Esophagus squamous epithelium (tissue), 5 donors: Measurements from ENCODE around the gene MRPS31. TPM values are rescaled to one million over a fixed set of nuclear protein-coding genes. Genes with fewer than 3 reads are reported as not detected.
A peak's percentile ranks its signal among the peaks of the same experiment; 100 is the strongest.
"Not testable (repeated sequence)": the region's sequence is repeated elsewhere in the genome, so short reads cannot be mapped to it uniquely, and the experiment has no call there.

Experiments
- DNase-seq: peaks from one replicate; lab custom pipeline; 2025; lab: John Stamatoyannopoulos, UW
- H3K27ac ChIP-seq, 4 donors: fragments of 200-600 bp; sonication (generic); one replicate each; pipeline ENCODE4 v1.5.1; 2016 to 2019; ENCODE audit warnings: mild to moderate bottlenecking in 1 of 4
- H3K27me3 ChIP-seq, 4 donors: fragments of 200-600 bp; sonication (generic); 1 replicate in 3 of 4; 2 replicates in 1 of 4; pipeline versions ENCODE4 v1.5.1 to v1.6.0; 2017 to 2021; ENCODE audit warnings: antibody characterized with exemption in 1 of 4
- H3K36me3 ChIP-seq, 3 donors: fragments of 200-600 bp; sonication (generic); one replicate each; pipeline ENCODE4 v1.5.1; 2016 to 2019
- H3K4me1 ChIP-seq, 3 donors: fragments of 200-600 bp; sonication (generic); one replicate each; pipeline ENCODE4 v1.5.1; 2017 to 2019
- H3K4me3 ChIP-seq, 4 donors: fragments of 200-600 bp; sonication (generic); 1 replicate in 3 of 4; 2 replicates in 1 of 4; pipeline ENCODE4 v1.5.1; 2016 to 2019; ENCODE audit warnings: mild to moderate bottlenecking in 2 of 4, moderate library complexity in 1 of 4
- H3K9me3 ChIP-seq, 3 donors: fragments of 200-600 bp; sonication (generic); one replicate each; pipeline ENCODE4 v1.5.1; 2016 to 2019
- POLR2A ChIP-seq, 4 donors: fragments of 450-650 bp; IDR thresholded peaks; one replicate each; pipeline ENCODE4 v1.6.1; 2017; ENCODE audit warnings: antibody characterized with exemption in 4 of 4, mild to moderate bottlenecking in 4 of 4, moderate library complexity in 3 of 4
- WGBS, 2 donors: methylation state at CpG; one replicate each; pipeline ENCODE4 v1.1.5; 2018; 5-methylcytosine and 5-hydroxymethylcytosine counted together
- intact Hi-C: fragments of 100-400 bp; cut with DNase I; formaldehyde crosslinking; loops from one replicate; pipeline ENCODE4 v1.15.0; 2022
- total RNA-seq, 4 donors: library from RNA; depleted of rRNA; stranded (reverse); fragments of >200 nt; gene quantifications; one replicate each; pipeline ENCODE4 v1.1.0, GENCODE V29; 2016
- TF ChIP-seq, protein P1 (sequence below), 6 experiments: fragments of 450-650 bp in 4 of 6; fragments of 200-600 bp in 2 of 6; sonication (generic) in 2 of 6; IDR thresholded peaks; one replicate each; pipeline ENCODE4 v1.5.1; 2016 to 2019; ENCODE audit warnings: antibody characterized with exemption in 6 of 6, mild to moderate bottlenecking in 4 of 6, moderate library complexity in 4 of 6
- donor health status: DM: yes; HTN: yes; CAD: no.

Gene MRPS31
- total RNA-seq, 4 donors from 2014 or later, result 8.8 to 24.2 (median 18.0) TPM

DNA sequence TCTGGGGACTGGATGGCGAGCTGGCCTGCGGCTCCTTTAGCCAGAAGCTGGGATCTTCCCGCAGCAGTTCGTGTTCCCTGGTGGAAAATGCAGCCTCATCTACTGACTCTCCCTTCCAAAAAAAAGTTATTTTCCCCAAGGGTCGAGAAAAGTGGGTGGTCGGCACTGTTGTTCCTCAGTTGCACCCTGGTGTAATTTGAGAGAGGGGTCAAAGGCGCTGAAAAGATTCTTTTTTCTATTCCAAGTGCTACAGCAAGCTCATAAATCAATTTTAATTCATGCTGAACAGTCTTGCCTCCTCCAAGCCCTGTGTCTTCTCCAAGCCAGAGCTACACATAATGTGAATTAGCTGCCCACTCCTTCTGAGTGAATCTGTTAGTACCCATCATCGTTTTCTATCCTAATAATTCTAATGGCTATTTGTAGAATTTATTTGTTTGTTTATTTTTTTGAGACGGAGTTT is 19.2 kb upstream of the MRPS31 start:
- Histone ChIP-seq H3K4me3 (peak overlapping the region; percentile 56 to 85 (median 80)), H3K36me3 (peaks cover 0 to 22% (median 0%) of the 10 kb centered on the region in 3 donors), H3K27ac (peak overlapping the region; percentile 79 to 90 (median 86)), H3K27me3 (no peaks in the 10 kb centered on the region), H3K9me3 (no peaks in the 10 kb centered on the region), H3K4me1 (peaks cover 0 to 18% (median 4%) of the 10 kb centered on the region in 3 donors)
- intact Hi-C loops, result no loop called here
- 28% methylated on average over 7 to 9 of the region's 9 CpGs for WGBS, 2 donors
- TF ChIP-seq POLR2A (IDR thresholded peaks at IDR 0.05), result no peak
- TF ChIP-seq, protein P1, sequence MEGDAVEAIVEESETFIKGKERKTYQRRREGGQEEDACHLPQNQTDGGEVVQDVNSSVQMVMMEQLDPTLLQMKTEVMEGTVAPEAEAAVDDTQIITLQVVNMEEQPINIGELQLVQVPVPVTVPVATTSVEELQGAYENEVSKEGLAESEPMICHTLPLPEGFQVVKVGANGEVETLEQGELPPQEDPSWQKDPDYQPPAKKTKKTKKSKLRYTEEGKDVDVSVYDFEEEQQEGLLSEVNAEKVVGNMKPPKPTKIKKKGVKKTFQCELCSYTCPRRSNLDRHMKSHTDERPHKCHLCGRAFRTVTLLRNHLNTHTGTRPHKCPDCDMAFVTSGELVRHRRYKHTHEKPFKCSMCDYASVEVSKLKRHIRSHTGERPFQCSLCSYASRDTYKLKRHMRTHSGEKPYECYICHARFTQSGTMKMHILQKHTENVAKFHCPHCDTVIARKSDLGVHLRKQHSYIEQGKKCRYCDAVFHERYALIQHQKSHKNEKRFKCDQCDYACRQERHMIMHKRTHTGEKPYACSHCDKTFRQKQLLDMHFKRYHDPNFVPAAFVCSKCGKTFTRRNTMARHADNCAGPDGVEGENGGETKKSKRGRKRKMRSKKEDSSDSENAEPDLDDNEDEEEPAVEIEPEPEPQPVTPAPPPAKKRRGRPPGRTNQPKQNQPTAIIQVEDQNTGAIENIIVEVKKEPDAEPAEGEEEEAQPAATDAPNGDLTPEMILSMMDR (IDR thresholded peaks at IDR 0.05), result no peak
- DNase-seq, result no peak

DNA sequence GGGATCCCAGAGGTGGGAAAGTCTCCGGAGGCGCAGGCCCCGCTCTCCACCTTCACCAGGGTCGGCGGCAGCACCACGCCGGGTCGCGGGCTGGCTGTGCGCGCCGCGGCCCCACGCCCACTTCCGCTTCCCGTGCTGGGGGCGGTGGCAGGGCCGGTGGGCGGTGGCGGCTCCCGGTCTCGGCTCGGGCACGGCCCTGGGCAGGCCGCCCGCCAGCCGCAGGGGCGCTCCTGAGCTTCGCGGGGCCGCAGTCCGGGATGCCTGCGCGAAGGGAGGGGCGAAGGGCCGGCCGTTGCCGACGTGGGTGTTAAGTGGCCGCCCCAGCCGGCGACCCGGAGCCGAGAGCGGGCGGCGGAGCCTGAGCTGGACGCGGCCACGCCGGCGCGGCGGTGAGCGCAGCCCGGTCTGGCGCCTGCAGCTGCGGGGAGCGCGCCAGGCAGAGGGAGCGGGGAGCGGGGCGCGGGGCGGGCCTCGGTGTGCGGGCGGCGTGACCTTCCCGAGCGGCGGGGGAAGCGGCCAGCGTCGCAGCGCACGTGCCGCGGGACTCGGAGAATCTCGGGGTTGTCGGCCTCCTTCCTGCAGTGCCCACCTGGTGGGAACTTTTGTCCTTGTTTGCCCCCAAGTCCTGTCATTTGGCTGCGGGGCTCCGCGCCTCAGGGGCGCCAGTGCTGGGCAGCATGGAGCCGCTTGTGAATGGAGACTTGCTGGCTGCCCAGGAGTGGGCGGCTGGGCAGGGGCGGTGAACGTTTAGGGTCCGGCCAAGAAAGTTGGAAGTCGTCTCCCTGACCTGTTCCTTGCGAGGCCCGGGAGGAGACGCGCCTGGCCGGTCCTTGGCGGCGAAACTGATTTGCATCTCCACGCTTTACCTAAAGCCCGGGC is 18.5 kb upstream of the MRPS31 start, which contains the start of gene SLC25A15:
TSS of gene SLC25A15 (plus strand) at position 337 of the 879 bp plus-strand sequence. CDS start 3,616 bp downstream, outside the sequence.
- peak; percentile 4 for DNase-seq
- intact Hi-C loops, result no loop called here
- WGBS, 2 donors, result 0% methylated on average over 3 of the region's 101 CpGs; no CpG with 5 or more reads in 1 of the 2 donors
- H3K4me3 ChIP-seq, result peak within 1 kb of the TSS; percentile 56 to 85 (median 80)
- H3K4me1 ChIP-seq, result peaks cover 0 to 18% (median 4%) of the 10 kb centered on the region in 3 donors
- peaks cover 0 to 16% (median 0%) of the 10 kb centered on the region in 3 donors for H3K36me3 ChIP-seq
- H3K27me3 ChIP-seq, result no peaks in the 10 kb centered on the region
- TF ChIP-seq POLR2A (IDR thresholded peaks at IDR 0.05), result peak in 2 of 4 donors; percentile 26 to 37
- TF ChIP-seq, protein P1 (IDR thresholded peaks at IDR 0.05), result peak in 2 of 6 experiments; percentile 20 to 38
- no peaks in the 10 kb centered on the region for H3K9me3 ChIP-seq
- H3K27ac ChIP-seq, result peak within 1 kb of the TSS; percentile 79 to 90 (median 86)

GRCh38 chr13:40788540-40789274 is 17.7 kb upstream of the MRPS31 start:
- H3K27me3 ChIP-seq, H3K36me3 ChIP-seq, DNase-seq, intact Hi-C loops, H3K9me3 ChIP-seq: not testable (repeated sequence)
- 46 to 56% methylated on average over 17 to 18 of the region's 18 CpGs for WGBS, 2 donors
- Histone ChIP-seq H3K4me1 (peaks cover 0 to 18% (median 4%) of the 10 kb centered on the region in 3 donors), H3K27ac (peak overlapping the region; percentile 79 to 90 (median 86)), H3K4me3 (peak overlapping the region; percentile 56 to 85 (median 80))

DNA sequence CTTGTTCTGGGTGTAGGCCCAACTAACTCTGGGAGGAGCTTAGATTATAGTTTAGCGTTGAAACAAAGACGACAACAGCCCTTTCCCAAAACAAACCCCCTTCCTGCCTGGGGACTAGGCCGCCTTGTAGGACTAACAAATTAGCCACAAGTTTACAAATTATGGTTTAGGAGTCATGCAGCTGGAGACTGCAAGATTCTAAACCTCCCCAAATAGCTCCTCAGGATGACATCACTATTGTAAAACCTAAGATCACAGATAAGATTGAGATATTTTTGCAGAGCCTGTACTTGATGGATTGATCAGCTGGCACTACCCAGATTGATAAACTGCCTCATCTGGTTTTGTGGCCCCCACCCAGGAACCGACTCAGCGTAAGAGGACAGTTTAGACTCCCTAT is 16.1 kb upstream of the MRPS31 start:
- DNase-seq, result no peak
- Histone ChIP-seq H3K36me3 (no peaks in the 10 kb centered on the region), H3K4me1 (peaks cover 0 to 18% (median 4%) of the 10 kb centered on the region in 3 donors), H3K27ac (no peak overlapping the region), H3K27me3 (no peaks in the 10 kb centered on the region), H3K4me3 (no peak overlapping the region), H3K9me3 (no peaks in the 10 kb centered on the region)
- intact Hi-C loops, result no loop called here
- no peak for TF ChIP-seq POLR2A (IDR thresholded peaks at IDR 0.05)
- TF ChIP-seq, protein P1 (IDR thresholded peaks at IDR 0.05), result no peak
- WGBS, 2 donors, result 69 to 72% methylated on average over 5 of the region's 5 CpGs

DNA sequence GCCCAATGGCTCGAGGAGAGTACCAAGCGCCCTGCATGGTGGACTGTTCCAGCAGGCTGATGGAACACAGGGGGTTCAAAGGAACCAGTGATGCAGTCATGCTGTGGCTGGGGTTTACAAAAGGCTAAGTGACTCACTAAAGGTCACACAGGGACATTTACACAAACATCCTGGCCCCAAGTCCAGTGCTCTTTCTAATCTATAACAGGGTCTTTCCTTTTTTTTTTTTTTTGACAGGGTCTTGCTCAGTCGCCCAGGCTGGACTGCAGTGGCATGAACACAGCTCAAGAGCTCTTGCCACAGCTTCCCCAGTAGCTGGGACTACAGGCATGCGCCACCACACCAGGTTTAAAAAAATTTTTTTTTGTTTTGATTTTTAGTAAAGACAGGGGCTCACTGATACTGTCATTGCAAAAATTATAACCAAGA is 15.6 kb upstream of the MRPS31 start:
- TF ChIP-seq, protein P1 (IDR thresholded peaks at IDR 0.05), result no peak
- TF ChIP-seq POLR2A (IDR thresholded peaks at IDR 0.05), result no peak
- H3K27me3 ChIP-seq, result no peaks in the 10 kb centered on the region
- 80 to 83% methylated on average over 4 of the region's 4 CpGs for WGBS, 2 donors
- H3K36me3 ChIP-seq, result no peaks in the 10 kb centered on the region
- H3K9me3 ChIP-seq, result no peaks in the 10 kb centered on the region
- intact Hi-C loops, result no loop called here
- H3K4me3 ChIP-seq, result no peak overlapping the region
- DNase-seq, result no peak
- H3K4me1 ChIP-seq, result peaks cover 0 to 18% (median 4%) of the 10 kb centered on the region in 3 donors
- H3K27ac ChIP-seq, result no peak overlapping the region
